Inferior parietal cortex (tissue), 1 donor: Measurements from ENCODE around the gene UCHL1.
"Not testable (repeated sequence)": the region's sequence is repeated elsewhere in the genome, so short reads cannot be mapped to it uniquely, and the experiment has no call there.

Experiments
- DNase-seq: peaks from one replicate; pipeline ENCODE4 v3.0.0-alpha.2; 2016; ENCODE audit errors: extremely low spot score

The UCHL1 gene

GRCh38 chr4:41290479-41290878 lies 33.8 kb downstream of the UCHL1 start:
- no peak for DNase-seq

DNA sequence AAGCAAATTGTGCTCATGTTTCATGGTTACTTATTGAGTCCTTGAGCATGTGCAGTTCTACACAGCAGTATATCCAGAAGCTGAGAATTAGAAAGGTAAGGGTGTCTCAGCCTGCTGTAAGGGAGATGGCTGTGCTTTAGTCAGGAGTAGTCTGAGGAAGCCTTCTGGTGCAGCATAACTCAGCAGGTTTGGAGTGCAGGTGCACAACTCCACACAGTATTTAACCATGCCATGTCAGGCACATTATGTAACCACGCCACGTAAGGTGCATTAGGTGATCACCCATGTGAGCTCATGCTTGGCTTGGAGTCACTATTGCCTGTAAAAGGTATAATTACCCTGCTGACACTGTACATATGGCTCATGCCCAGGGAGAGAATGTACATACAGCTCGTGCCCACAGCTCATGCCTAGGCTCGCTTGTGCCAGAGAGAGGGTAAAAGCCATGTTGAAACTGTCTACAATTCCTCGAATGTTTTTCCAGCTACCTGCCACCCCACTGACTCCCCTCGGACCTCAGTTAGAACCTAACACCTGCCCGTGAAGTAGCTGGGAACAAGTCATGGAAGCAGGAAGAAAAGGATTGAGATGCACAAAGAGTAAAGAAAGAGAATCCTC lies 37.8 kb downstream of the UCHL1 start:
- DNase-seq = no peak

GRCh38 chr4:41296995-41297394 lies 40.3 kb downstream of the UCHL1 start:
- DNase-seq = no peak

DNA sequence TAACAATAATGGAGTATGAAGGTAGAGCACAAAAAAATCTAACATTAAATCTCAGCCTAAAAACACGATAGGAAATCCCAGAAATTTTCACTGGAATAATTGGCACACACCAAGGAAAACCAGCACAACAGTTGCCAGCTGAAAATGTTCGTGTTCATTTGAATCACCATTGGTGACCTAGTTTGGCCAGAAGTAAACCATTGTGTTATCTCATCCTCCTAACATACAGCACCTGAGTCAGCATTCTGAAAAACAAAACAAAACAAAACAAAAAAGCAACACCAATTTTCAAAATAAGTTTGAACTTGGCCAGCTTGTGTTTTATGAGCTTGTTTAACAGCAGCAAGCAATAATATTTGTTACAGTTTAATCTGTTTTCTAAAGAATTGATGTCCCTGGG lies 41.1 kb downstream of the UCHL1 start:
- no peak for DNase-seq

- DNase-seq = no peak
These were observed 42.8 kb downstream of the UCHL1 start for GRCh38 chr4:41299486-41299885.

DNA sequence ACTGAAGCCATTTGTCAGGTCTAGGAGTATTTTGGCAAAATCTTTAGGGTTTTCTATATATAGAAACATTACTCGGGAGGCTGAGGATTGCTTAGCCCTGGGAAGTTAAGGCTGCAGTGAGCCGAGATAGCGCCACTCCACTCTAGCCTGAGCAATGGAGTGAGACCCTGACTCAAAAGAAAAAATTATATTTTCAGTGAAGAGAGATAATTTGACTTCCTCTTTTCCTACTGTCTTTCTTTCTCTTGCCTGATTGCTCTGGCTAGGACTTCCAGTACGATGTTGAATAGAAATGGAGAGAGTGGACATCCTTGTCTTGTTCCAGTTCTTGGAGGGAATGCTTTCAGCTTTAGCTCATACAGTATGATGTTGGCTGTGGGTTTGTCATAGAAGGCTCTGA lies 44.4 kb downstream of the UCHL1 start:
- no peak for DNase-seq

DNA sequence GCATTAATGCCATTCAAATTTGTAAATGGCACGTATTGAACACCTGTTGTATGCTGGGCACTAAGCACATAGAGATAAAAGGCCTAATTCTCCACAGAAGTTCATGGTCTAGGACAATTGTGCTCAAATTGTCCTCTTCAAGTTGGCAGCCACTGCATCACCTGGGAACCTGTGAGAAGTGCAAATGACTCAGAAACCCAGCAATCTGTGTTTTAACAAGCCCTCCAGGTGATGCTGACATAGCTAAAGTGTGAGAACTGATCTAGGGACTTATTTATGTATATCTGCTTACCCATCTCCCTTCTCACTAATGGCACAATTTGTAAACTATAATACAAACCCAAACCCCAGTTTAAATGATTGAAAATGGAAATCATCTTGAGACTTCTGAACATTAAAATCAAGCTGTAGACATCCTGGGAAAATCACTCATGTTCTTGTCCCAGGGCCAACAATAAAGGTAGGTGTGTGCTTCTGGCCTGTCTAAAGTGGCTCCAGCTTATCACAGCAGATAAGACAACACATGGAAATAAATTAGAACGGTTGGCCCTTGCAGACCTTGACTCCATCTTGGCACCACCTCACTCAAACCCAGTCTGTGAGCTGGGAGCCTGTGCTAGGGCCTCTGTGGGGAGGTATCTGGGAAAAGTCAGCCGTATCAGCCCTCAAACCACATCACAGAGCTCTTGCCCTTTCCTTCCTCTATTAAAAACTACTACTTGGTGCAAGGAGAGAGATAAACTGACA lies 46.8 kb downstream of the UCHL1 start:
- DNase-seq = no peak

- DNase-seq = no peak
These were observed 47.5 kb downstream of the UCHL1 start for GRCh38 chr4:41304221-41304620.

- no peak for DNase-seq
These were observed 48.7 kb downstream of the UCHL1 start for GRCh38 chr4:41305476-41305875.

DNA sequence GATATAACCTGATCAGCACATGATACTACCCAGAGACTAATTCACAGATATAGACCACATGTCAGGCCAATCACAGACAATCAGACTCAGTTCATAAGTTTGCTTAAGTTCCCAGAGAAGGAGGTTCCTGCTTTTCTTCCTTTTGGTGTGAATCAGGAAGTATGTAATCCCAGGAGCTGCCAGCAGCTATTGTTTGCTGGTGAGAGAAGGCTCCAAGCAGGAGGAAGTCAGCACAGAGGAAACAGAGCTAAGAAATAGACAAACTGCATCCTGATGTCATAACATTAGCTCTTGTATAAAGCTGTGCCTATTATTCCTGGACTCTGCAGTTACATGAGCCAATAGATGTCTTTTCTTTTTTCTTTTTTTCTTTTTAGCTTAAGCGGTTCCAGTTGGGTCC lies 50.9 kb downstream of the UCHL1 start:
- no peak for DNase-seq

DNA sequence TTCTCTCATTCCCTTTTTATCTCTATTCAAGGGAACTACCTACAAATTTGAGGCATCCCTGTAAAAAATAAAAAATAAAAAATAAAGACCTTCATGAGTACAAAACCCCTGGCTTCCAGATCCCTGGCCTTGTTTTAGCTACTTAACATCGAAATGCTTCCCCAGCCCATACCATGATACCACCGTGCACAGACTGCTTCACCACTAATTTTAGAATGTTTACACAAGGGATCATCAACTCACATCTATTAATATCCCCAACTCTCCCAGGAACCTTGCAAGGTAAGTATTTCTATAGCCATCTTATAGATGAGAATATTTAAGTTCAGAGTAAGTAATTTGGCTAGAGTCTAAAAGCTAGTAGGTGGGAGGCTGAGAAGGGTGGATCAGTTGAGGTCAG lies 51.7 kb downstream of the UCHL1 start:
- DNase-seq = no peak

DNA sequence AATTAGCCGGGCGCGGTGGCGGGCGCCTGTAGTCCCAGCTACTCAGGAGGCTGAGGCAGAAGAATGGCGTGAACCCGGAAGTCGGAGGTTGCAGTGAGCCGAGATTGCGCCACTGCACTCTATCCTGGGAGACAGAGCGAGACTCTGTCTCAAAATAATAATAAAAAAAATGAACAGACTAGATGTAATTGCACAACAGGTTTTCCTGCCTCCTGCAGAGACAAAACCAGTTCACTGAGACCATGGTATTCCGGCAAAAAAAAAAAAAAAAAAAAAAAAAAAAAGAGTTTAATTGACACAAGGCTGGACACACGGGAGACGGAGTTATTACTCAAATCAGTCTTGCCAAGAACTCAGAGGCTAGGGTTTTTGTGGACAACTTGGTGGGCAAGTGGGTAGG lies 58.7 kb downstream of the UCHL1 start:
- not testable (repeated sequence) for DNase-seq

GRCh38 chr4:41315862-41316261 lies 59.1 kb downstream of the UCHL1 start:
- no peak for DNase-seq
